GM12892 (cell line): Measurements from ENCODE around the gene DHRSX.

Experiments used
- POLR2A ChIP-seq: IDR thresholded peaks from 2 replicates; pipeline ENCODE4 v1.6.1; 2011; ENCODE audit warnings: low read depth, low read length, control low read depth
- POLR2AphosphoS5 ChIP-seq: IDR thresholded peaks from 2 replicates; pipeline ENCODE4 v1.6.1; 2011; ENCODE audit warnings: low read depth, low read length, control low read depth
- TAF1 ChIP-seq: IDR thresholded peaks from 2 replicates; pipeline ENCODE4 v1.6.1; 2011; ENCODE audit warnings: low read depth, mild to moderate bottlenecking, control low read depth, low read length, borderline replicate concordance

GRCh38 chrX:2508648-2509335, 8.0 kb upstream of the DHRSX start:
- TF ChIP-seq POLR2AphosphoS5 (no peak), POLR2A (no peak), TAF1 (no peak)
